Nephron (organoid): ENCODE data around the gene BRINP1.

Experiments used
- H3K27ac Mint-ChIP-seq, 3 experiments: 2 replicates each; pipeline ENCODE4 v1.8.0; 2020; ENCODE audit warnings: mixed read lengths in 3 of 3, mild to moderate bottlenecking in 2 of 3, moderate library complexity in 1 of 3
- H3K27me3 Mint-ChIP-seq: 2 replicates; pipeline ENCODE4 v1.8.0; 2021; ENCODE audit warnings: low read depth, mild to moderate bottlenecking, moderate library complexity, mixed read lengths
- H3K36me3 Mint-ChIP-seq: 2 replicates; pipeline ENCODE4 v1.8.0; 2020; ENCODE audit warnings: low read depth, mixed read lengths
- H3K4me1 Mint-ChIP-seq: 2 replicates; pipeline ENCODE4 v1.8.0; 2020; ENCODE audit warnings: mixed read lengths
- H3K4me3 Mint-ChIP-seq, 3 experiments: 2 replicates each; pipeline ENCODE4 v1.8.0; 2020; ENCODE audit warnings: mild to moderate bottlenecking in 3 of 3, mixed read lengths in 3 of 3, moderate library complexity in 2 of 3
- H3K9me3 Mint-ChIP-seq: 2 replicates; pipeline ENCODE4 v1.8.0; 2020; ENCODE audit warnings: mixed read lengths
- TF ChIP-seq, protein P1 (sequence below), 3 experiments: fragments of 200-600 bp; sonication (generic); IDR thresholded peaks; one replicate each; pipeline ENCODE4 v1.5.0; 2021; ENCODE audit warnings: antibody characterized with exemption in 3 of 3; ENCODE audit not compliant: unreplicated experiment in 3 of 3

The BRINP1 gene

DNA sequence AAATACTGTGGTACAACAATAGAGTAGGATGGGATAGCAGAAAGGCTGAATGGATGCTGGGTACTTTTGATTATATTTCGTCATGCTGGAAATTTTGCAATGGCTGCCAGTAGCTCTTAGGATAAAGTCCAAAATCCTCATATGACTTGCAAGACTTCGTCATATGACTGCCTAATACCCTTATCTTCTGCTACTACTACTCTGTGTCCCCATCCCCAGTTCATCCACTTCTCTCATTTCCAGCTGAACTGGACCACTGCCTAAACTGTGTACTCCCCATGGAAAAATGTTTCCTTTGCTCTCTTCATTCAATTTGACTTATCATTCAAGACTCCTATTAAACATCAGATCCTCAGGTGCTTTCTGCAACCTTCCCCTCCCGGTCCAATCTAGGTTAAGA, 212.9 kb downstream of the BRINP1 start:
- Mint-ChIP-seq H3K4me1 (peaks cover 4% of the 10 kb centered on the region), H3K4me3 (no peak overlapping the region), H3K27me3 (peaks cover 4% of the 10 kb centered on the region), H3K36me3 (no peaks in the 10 kb centered on the region), H3K9me3 (no peaks in the 10 kb centered on the region), H3K27ac (no peak overlapping the region)
- TF ChIP-seq, protein P1, sequence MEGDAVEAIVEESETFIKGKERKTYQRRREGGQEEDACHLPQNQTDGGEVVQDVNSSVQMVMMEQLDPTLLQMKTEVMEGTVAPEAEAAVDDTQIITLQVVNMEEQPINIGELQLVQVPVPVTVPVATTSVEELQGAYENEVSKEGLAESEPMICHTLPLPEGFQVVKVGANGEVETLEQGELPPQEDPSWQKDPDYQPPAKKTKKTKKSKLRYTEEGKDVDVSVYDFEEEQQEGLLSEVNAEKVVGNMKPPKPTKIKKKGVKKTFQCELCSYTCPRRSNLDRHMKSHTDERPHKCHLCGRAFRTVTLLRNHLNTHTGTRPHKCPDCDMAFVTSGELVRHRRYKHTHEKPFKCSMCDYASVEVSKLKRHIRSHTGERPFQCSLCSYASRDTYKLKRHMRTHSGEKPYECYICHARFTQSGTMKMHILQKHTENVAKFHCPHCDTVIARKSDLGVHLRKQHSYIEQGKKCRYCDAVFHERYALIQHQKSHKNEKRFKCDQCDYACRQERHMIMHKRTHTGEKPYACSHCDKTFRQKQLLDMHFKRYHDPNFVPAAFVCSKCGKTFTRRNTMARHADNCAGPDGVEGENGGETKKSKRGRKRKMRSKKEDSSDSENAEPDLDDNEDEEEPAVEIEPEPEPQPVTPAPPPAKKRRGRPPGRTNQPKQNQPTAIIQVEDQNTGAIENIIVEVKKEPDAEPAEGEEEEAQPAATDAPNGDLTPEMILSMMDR (IDR thresholded peaks at IDR 0.05; ENCODE audit: unreplicated experiment in 3 of 3) = no peak

DNA sequence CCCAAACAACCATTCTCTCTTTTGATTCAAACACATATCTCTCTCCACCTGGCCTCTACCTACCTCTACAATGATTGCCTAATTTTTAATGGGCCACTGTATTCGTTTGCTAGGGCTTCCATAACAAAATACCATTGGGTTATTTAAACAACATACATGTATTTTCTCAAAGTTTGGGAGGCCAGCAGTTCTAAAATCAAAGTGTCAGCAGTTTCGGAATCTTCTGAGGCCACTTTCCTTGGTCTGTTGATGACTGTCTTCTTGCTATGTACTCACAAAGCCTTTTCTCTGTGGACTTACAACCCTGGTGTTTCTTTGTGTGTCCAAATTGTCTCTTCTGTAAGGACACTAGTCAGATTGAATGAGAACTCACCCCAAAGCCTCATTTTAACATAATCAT, 214.7 kb downstream of the BRINP1 start:
- peaks cover 10% of the 10 kb centered on the region for H3K4me1 Mint-ChIP-seq
- H3K4me3 Mint-ChIP-seq = no peak overlapping the region
- TF ChIP-seq, protein P1 (IDR thresholded peaks at IDR 0.05; ENCODE audit: unreplicated experiment in 3 of 3) = no peak
- no peaks in the 10 kb centered on the region for H3K9me3 Mint-ChIP-seq
- H3K27ac Mint-ChIP-seq = no peak overlapping the region
- H3K36me3 Mint-ChIP-seq = no peaks in the 10 kb centered on the region
- peaks cover 7% of the 10 kb centered on the region for H3K27me3 Mint-ChIP-seq

DNA sequence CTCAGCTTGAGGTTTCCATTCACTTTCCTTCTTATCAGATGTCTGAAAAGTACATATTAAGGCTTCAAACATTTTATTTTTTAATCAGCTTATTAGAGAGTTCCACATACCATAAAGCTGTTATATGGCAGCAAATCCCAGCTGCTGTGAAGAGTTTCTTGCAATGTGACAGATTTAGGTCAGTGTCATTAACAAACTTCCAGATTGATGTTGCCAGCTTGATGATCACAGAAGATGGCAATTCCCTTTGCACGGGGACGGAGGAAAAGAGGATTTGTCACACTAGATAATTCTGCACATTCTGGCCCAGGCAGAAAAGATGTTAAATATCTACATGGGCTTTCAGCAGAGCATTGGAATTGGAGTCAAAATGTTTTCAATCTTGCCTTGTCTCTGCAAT, 215.8 kb downstream of the BRINP1 start:
- Mint-ChIP-seq H3K27ac (no peak overlapping the region), H3K36me3 (no peaks in the 10 kb centered on the region), H3K4me1 (peaks cover 10% of the 10 kb centered on the region), H3K27me3 (peaks cover 7% of the 10 kb centered on the region), H3K4me3 (no peak overlapping the region), H3K9me3 (no peaks in the 10 kb centered on the region)
- TF ChIP-seq, protein P1 (IDR thresholded peaks at IDR 0.05; ENCODE audit: unreplicated experiment in 3 of 3) = no peak

DNA sequence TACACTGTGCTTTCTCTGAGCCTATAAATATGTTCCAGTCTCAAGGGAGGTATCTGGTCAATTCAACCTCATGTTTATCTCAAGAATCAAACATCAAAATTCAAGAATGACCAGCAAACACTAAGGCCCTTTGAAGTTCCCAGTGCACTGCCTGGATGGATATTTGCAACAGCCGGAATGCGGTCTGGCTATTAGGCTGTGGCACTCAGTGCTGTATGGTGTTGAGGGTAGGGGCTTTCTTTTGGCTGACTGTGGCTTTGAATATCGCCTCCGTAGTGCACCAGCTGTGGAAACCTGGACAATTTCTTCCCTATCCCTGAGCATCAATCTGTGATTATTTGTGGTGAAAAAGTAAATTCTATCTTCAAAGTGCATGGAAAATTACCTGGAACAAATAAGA, 220.4 kb downstream of the BRINP1 start:
- Mint-ChIP-seq H3K27ac (no peak overlapping the region), H3K4me3 (no peak overlapping the region), H3K9me3 (no peaks in the 10 kb centered on the region), H3K27me3 (peaks cover 3% of the 10 kb centered on the region), H3K4me1 (peaks cover 10% of the 10 kb centered on the region), H3K36me3 (no peaks in the 10 kb centered on the region)
- TF ChIP-seq, protein P1 (IDR thresholded peaks at IDR 0.05; ENCODE audit: unreplicated experiment in 3 of 3) = no peak

DNA sequence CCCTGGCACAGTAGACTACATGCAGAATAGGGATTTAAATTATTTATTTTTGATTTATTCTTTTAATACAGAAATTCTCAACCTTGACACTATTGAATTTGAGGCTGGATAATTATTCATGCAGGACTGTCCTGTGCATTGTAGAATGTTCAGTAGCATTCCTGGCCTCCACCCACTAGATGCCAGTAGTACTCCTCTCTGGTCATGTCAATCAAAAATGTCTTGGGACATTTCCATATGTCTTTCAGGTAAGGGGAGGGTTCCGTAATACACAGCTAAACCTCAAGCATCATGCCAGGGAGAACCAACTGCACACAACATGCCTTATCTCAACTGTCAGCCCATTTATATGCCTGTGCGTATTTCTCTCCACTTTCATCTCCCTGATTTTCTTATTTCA, 231.8 kb downstream of the BRINP1 start:
- H3K4me3 Mint-ChIP-seq = no peak overlapping the region
- peaks cover 4% of the 10 kb centered on the region for H3K36me3 Mint-ChIP-seq

DNA sequence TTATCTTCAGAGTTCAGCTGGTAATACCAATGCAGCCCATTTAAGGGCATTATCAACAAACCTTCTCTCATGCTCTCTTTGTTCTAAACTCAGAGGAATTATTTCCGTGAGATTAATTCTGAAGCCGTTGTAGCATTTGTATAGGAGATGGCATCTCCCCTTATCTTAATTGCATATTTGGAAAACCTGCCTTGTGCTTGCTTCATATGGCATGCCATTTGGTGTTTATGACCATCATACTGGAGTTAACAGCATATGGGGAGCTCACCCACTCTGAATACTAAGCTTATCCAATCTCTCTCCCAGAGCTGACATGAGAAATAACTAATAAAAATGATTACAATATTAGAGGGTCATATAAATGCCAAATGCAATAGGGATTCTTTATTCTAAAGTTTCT, 243.2 kb downstream of the BRINP1 start:
- H3K4me1 Mint-ChIP-seq = peaks cover 2% of the 10 kb centered on the region
- H3K9me3 Mint-ChIP-seq = no peaks in the 10 kb centered on the region
- H3K27me3 Mint-ChIP-seq = no peaks in the 10 kb centered on the region
- H3K27ac Mint-ChIP-seq = no peak overlapping the region
- TF ChIP-seq, protein P1 (IDR thresholded peaks at IDR 0.05; ENCODE audit: unreplicated experiment in 3 of 3) = no peak
- H3K36me3 Mint-ChIP-seq = no peaks in the 10 kb centered on the region
- no peak overlapping the region for H3K4me3 Mint-ChIP-seq

More for the DNA sequence above, 231.8 kb downstream of the BRINP1 start:
- Mint-ChIP-seq H3K4me1 (no peaks in the 10 kb centered on the region), H3K27me3 (no peaks in the 10 kb centered on the region), H3K9me3 (peaks cover 6% of the 10 kb centered on the region), H3K27ac (no peak overlapping the region)
- TF ChIP-seq, protein P1 (IDR thresholded peaks at IDR 0.05; ENCODE audit: unreplicated experiment in 3 of 3) = no peak
